Stimulated activated naive CD8-positive, alpha-beta T cell treated with anti-CD3 and anti-CD28 coated beads, Interleukin-15, amount 100 ng/mL, for 72 hours (primary cell): Measurements from ENCODE around the gene SF3B4.
"Not testable (repeated sequence)": the region's sequence is repeated elsewhere in the genome, so short reads cannot be mapped to it uniquely, and the experiment has no call there.

Experiments used
- ATAC-seq: fragments of 150-1000 bp; cut with Tn5 transposase; 2 replicates; pipeline ENCODE4 v1.10.0; 2021; ENCODE audit warnings: mild to moderate bottlenecking, moderate library complexity
- DNase-seq, 2 donors: peaks; one replicate each; pipeline ENCODE4 v3.0.0; 2021 to 2022
- H3K27ac Mint-ChIP-seq, 2 donors: one replicate each; pipeline ENCODE4 v1.8.0; 2022; ENCODE audit warnings: mild to moderate bottlenecking in 2 of 2, mixed read lengths in 2 of 2, moderate library complexity in 2 of 2
- H3K27me3 Mint-ChIP-seq: one replicate; pipeline ENCODE4 v1.8.0; 2022; ENCODE audit warnings: mixed read lengths
- H3K4me1 Mint-ChIP-seq: one replicate; pipeline ENCODE4 v1.8.0; 2022; ENCODE audit warnings: mild to moderate bottlenecking, mixed read lengths
- H3K4me3 Mint-ChIP-seq, 2 donors: one replicate each; pipeline ENCODE4 v1.8.0; 2022; ENCODE audit warnings: mild to moderate bottlenecking in 2 of 2, mixed read lengths in 2 of 2, moderate library complexity in 1 of 2
- H3K9me3 Mint-ChIP-seq, 2 donors: one replicate each; pipeline ENCODE4 v1.8.0; 2022; ENCODE audit warnings: mixed read lengths in 2 of 2

SF3B4 gene

DNA sequence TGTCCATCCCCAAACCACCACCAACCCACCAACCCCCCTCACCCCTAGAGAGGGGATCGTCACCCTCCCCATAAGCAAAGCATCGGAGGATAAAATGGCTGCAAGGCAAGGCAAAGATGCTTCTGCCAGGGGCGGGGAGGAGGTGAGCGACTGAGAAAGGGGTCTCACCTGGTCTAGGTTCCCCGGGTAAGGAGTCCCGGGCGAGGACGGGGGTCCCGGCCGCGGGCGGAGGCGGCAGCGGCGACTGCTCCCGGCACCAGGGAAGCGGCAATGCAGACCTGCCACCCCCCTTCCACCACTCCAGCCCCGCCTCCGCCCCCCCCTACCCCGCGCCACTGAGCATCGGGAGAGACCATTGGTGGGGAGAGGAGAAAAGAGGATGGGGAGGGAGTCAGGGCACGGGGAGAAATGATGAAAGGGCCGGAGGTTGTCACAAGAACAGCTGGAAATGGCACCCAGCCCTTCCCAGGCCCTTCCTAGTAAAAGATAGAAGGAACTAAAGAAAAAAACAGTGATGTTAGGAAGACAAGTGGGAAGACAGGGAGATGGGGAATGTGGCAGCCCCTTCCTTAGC lies 9.9 kb downstream of the SF3B4 start, which contains the start of gene SV2A:
Gene SV2A (minus strand): TSS at position 274 of the 574 bp plus-strand sequence. CDS start 4,004 bp downstream, outside the sequence.
- Mint-ChIP-seq H3K9me3 (no peaks in the 10 kb centered on the region), H3K4me1 (peaks cover 47% of the 10 kb centered on the region), H3K4me3 (peak within 1 kb of the TSS; percentile 86 to 90), H3K27me3 (no peaks in the 10 kb centered on the region), H3K27ac (peak within 1 kb of the TSS; percentile 86 to 91)
- DNase-seq (peak; percentile 31 to 35), ATAC-seq (peak; percentile 89)

DNA sequence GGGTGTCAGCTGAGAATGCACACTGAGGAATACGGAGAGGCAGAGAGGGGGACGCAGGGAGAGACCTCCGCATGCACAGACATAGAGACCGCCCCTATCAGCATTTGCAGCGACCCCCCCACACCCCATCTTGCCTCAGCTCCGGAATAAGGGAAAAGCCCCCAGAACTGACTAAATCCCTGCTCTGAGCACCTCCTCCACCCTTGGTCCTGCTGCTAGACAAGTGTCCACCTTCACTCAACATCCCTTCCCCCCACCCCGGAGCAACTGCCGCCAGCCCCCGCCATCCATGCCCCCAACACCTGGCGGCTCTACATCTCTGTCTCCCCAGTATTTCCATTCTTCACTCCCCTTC lies 10.7 kb downstream of the SF3B4 start:
- Mint-ChIP-seq H3K27ac (peak overlapping the region; percentile 75 to 91), H3K4me1 (peaks cover 47% of the 10 kb centered on the region), H3K27me3 (no peaks in the 10 kb centered on the region), H3K4me3 (peak overlapping the region; percentile 86 to 90), H3K9me3 (no peaks in the 10 kb centered on the region)
- ATAC-seq (peak; percentile 12), DNase-seq (no peak)

DNA sequence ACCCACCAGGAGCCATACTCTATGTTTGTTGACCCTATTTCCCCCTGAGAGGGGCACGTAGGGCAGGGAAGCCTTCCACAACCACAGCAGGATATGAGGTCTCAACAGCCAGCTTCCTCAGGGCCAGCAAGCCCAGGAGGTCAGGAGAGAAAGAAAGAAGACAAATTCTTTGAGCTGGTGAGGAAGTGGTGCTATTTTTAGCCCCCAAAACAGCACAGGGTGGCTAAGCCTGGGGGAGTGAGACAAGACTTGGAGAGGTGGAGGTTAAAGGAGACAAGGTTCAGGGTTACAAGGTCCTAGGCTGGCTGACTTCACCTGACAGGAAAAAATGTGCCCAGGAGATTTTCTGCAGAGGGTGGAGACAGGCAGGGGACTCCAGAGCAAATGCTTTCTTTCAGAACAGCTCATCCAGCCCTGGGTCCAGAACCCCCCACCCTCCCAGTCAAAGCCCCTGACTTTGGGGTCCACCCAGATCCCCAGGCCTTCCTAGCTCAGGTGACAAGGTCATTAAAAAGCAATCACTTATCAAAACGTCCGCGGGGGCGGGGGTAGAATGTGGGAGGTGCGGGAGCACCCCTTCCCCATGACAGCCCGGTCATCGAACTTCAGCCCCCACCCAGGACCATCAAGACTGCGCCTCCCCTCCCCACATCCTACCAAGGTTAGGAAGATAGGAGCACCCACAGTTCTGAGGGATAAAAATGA lies 11.3 kb downstream of the SF3B4 start:
- Mint-ChIP-seq H3K27ac (peak overlapping the region; percentile 0 to 75), H3K27me3 (no peaks in the 10 kb centered on the region), H3K4me3 (peak overlapping the region; percentile 86 to 90), H3K4me1 (peaks cover 48% of the 10 kb centered on the region), H3K9me3 (no peaks in the 10 kb centered on the region)
- DNase-seq (no peak), ATAC-seq (no peak)

DNA sequence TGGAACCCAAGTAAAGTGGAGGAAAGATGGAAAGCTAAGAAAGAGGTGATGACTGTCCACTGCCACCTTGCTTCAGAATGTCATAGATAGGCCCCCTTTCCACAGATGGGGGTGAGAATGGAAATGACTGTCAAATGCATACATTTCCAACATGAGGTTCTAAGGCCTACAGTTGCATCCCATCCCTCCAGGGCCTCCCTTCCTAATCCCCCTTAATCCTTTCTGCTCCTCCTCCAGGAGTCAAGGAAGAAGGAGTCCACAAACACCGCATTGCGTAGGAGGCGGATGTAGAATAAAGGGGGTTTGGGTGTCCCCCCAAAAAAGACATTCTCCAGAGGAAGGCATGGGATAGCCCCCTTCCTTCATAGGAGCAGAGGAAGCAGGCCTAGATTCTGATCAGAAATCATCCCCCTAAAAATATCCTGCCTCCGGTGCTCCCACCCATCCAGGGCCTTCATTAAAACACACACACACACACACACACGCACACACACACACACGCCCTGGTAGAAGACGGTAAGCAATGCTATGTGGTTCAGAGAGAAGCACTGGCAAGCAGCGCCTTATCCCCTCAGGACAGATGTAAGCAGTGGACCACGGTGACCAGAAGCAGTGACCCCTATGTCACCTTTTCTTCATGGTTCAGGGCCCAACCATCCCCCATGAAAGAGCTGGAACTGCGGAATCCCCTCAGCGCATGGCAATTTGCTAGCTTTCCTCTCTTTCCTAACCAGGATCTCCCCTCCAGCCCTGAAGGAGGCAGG lies 12.0 kb downstream of the SF3B4 start:
- Mint-ChIP-seq H3K4me1 (peaks cover 50% of the 10 kb centered on the region), H3K9me3 (no peaks in the 10 kb centered on the region), H3K4me3 (peak overlapping the region; percentile 86 to 90), H3K27ac (peak overlapping the region in 1 of 2 donors; percentile 0), H3K27me3 (no peaks in the 10 kb centered on the region)
- ATAC-seq (no peak), DNase-seq (no peak)

DNA sequence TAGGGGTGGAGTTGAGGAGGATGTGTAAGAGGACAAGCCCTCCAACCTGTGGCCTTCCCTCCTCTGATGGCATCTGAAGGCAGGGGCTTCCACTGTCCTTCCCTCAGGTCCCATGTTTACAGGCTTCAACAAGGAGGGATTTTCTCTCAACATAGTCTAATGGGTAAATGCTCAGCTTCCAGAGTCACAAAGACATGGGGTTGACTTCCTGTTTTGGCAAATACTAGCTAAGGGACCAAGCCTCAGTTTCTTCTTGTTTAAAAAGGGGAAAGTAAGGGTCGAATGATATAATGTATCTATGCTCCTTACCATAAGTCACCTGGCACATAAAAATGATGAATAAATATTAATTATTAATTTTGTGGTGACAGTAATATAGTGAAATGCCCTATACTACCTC lies 13.1 kb downstream of the SF3B4 start:
- DNase-seq (no peak), ATAC-seq (no peak)
- no peaks in the 10 kb centered on the region for H3K27me3 Mint-ChIP-seq
- peaks cover 50% of the 10 kb centered on the region for H3K4me1 Mint-ChIP-seq
- H3K27ac Mint-ChIP-seq: no peak overlapping the region
- H3K9me3 Mint-ChIP-seq: no peaks in the 10 kb centered on the region
- no peak overlapping the region for H3K4me3 Mint-ChIP-seq

DNA sequence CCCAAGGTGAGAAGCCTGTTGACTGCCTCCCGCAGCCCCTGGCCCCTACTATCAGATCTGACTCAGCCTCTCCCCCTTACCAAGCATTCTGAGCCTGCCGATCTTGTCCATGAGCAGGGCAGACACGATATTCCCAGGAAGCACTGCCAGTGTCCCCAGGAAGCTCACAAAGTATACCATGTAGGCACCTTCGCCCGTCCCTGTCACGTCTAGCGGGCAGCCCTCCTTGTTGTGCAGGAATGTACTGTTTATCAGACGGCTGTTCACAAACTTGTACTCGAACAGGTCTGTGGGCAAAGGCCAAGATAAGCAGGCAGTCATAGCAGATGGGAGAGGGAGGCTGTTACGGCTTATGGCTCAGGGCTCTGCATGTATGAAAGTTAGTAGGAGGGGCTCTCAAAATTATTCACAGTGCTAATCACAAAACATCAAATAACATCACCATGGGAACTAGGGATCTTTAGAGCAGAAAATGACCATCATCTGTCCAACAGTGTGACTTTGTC lies 21.0 kb downstream of the SF3B4 start:
- no peak for ATAC-seq
- Mint-ChIP-seq H3K27me3 (no peaks in the 10 kb centered on the region), H3K4me1 (peaks cover 9% of the 10 kb centered on the region), H3K27ac (peak overlapping the region; percentile 14 to 17), H3K4me3 (no peak overlapping the region), H3K9me3 (no peaks in the 10 kb centered on the region)
- DNase-seq: no peak

DNA sequence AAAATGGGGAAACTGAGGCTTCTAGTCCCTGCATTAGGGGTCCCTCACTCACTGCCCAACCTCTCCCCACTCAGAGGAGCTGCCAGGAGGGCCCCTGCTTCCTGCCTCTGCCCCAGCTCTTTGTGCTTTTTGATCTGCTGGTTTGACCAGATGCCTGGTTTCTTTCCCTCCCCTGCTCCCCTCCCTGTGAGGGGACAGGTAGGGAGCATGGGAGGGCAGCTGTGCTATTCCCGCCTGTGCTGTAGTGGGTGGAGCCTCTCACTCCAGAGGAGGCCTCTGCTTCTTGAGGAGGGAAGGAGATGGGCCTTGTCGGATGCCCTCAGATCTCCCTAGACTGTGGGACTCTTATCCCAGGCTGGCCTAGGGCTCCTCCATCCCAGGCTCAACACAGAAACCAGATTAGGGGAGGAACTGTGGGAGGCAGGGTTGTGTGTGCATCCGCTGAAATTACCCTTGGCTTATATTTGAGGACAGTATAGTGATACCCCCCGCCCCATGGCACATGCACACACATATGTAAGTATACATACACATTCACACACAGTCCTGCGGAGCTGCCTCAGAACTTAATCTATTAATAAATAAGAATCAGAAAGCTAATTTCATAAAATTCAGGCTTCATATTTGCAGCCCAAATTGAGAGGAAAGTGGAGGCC lies 23.6 kb downstream of the SF3B4 start:
- H3K4me3 Mint-ChIP-seq: no peak overlapping the region
- peaks cover 27% of the 10 kb centered on the region for H3K4me1 Mint-ChIP-seq
- ATAC-seq: no peak
- peak overlapping the region in 1 of 2 donors; percentile 92 for H3K27ac Mint-ChIP-seq
- no peak for DNase-seq
- no peaks in the 10 kb centered on the region for H3K27me3 Mint-ChIP-seq
- peaks cover 5 to 7% of the 10 kb centered on the region in 2 donors for H3K9me3 Mint-ChIP-seq

DNA sequence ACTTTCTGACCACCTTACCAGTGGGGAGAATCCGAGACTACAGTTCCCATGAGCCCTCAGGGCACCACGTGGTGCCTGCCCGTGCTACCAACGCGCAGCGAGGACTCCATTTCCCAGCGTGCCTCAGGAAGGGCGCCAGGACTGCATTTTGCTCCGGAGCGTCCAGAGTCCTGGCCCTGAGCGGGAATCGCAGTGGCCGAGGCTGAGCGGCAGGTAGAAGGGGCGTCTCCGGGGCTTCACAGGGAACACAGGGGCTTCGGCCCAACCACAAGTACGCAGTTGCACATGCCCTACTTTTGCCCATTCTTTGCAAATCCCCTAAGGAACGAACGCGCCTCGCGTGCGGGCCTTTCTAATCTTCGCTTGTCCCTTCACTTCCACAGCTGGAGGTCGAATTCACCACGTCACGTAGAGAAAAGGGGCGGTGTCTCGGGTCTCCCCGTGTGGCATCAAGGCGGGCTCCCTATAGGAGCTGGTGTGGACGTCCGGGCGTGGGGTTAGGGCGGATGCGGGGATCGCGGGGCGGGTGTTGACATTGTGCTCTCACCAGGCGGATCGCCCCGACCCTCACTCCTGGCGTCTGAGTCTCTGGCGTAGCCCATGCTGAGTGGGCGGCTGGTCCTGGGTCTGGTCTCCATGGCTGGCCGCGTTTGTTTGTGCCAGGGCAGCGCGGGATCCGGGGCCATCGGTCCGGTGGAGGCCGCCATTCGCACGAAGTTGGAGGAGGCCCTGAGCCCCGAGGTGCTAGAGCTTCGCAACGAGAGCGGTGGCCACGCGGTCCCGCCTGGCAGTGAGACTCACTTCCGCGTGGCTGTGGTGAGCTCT lies 27.9 kb downstream of the SF3B4 start, which contains the start of gene BOLA1:
Gene BOLA1 (plus strand): TSS at position 109 of the 825 bp plus-strand sequence. CDS start 492 bp downstream, at position 601.
- ATAC-seq: peak; percentile 98
- Mint-ChIP-seq H3K4me1 (peaks cover 30% of the 10 kb centered on the region), H3K27me3 (no peaks in the 10 kb centered on the region), H3K4me3 (peak within 1 kb of the TSS; percentile 81 to 91), H3K9me3 (peaks cover 5 to 8% of the 10 kb centered on the region in 2 donors), H3K27ac (peak within 1 kb of the TSS; percentile 93)
- peak; percentile 76 to 86 for DNase-seq

DNA sequence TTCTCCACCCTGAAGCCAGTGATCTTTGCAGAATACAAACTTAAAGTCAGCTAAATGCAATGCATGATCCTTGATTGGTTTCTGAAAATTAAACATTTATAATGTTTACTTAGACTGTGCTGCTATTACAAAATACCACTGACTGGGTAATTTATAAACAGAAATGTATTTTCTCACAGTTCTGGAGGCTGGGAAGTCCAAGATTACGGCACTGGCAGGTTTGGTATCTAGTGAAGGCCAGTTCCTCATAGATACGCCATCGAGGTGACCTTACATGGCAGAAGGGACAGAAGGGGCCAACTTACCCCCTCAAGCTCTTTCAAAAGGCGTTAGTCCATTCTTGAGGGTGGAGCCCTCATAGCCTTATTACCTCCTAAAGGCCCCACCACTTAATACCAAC lies 31.0 kb downstream of the SF3B4 start:
- Mint-ChIP-seq H3K27me3 (no peaks in the 10 kb centered on the region), H3K4me1 (peaks cover 25% of the 10 kb centered on the region), H3K27ac (no peak overlapping the region), H3K9me3 (peaks cover 5 to 8% of the 10 kb centered on the region in 2 donors), H3K4me3 (no peak overlapping the region)
- DNase-seq (no peak), ATAC-seq (no peak)

DNA sequence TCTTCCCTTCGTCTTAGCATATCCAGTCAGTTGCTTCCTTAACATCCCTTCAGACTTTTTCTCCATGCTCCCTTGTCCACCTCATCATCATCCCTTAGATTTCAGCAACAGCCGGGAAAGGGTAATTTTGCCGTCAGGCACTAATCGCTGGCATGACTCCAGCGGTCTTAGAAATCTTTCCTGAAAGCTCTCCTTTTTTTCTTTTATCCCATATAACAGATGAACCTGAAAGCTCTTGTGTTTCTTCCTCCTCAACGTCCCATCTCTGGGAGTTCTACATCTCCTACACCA lies 38.7 kb downstream of the SF3B4 start:
- H3K27ac Mint-ChIP-seq: no peak overlapping the region
- ATAC-seq (no peak), DNase-seq (no peak)
- H3K27me3 Mint-ChIP-seq: no peaks in the 10 kb centered on the region
- no peak overlapping the region for H3K4me3 Mint-ChIP-seq
- H3K9me3 Mint-ChIP-seq: no peaks in the 10 kb centered on the region
- H3K4me1 Mint-ChIP-seq: peaks cover 6% of the 10 kb centered on the region

DNA sequence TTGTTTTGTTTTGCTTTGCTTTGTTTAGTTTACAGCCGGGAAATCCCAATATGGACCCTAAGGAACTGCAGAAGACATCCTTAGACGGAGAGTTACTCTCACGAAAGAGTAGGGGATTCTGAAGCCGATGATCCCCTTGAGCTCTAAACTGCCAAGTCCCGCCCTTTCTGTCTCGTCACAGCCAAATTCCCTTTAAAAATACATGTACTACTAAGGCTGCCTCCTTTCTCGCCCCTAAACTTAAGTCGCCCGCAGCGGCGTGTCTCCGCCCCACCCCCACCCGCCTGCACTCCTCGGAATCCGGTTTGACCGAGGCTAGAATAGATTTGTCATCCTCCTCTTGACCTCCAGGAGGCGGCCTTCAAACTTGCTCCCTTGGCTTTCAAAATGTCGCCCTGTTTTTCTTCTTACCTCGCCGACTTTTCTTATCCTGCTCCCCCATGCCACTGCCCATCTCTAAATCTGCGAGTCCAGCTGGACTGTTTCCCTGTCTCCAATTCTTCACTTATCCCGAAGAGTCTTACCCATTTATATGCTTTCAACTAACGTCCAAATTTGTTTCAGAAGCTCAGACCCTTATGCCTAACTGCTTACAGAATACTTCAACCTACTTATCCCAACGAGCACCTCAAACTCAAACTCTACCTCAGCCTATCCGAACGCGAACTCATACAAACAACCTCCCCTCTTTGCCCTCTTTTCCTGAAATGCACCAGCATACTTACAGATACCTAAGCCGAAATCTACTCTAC lies 39.2 kb downstream of the SF3B4 start:
- no peaks in the 10 kb centered on the region for H3K9me3 Mint-ChIP-seq
- no peak overlapping the region for H3K27ac Mint-ChIP-seq
- H3K27me3 Mint-ChIP-seq: no peaks in the 10 kb centered on the region
- ATAC-seq: peak; percentile 49
- DNase-seq: peak; percentile 84 to 90
- H3K4me3 Mint-ChIP-seq: no peak overlapping the region
- H3K4me1 Mint-ChIP-seq: peaks cover 6% of the 10 kb centered on the region

DNA sequence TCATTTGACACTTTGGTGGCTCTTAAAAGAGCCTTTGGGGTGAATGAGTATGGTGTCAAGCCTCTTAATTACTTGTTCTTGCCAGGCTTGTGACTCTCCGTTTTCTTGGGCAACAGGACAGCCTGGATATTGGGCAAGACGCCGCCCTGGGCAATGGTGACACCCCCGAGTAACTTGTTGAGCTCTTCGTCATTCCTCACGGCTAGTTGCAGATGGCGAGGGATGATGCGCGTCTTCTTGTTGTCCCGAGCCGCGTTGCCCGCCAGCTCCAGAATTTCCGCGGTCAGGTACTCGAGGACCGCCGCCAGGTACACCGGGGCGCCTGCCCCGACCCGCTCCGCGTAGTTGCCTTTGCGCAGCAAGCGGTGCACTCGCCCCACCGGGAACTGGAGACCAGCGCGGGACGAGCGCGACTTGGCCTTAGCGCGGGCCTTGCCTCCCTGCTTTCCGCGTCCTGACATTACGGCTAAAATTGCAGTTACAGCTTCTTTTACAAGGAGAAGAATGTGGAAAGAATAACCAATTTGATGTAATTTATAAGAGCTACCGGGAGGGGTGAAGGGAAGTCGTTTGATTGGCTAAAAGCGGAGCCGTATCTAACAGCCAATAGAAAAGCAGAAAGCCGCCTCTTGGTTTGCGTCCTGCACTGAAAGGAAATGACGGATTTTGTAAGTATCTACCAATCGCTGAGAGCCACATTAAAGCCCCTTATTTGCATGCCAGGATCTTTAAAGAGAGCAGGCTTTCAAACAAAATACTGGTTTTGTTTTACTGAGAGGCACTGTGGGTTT lies 40.0 kb downstream of the SF3B4 start:
- ATAC-seq (peak; percentile 61), DNase-seq (peak; percentile 94 to 95)

DNA sequence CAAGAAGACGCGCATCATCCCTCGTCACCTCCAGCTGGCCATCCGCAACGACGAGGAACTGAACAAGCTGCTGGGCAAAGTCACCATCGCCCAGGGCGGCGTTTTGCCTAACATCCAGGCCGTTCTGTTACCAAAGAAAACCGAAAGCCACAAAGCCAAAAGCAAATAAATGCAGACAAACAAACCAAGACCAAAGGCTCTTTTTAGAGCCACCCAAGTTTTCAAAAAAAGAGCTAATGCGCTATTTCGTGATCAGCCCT lies 40.5 kb downstream of the SF3B4 start:
- not testable (repeated sequence) for DNase-seq, H3K9me3 Mint-ChIP-seq, ATAC-seq, H3K4me3 Mint-ChIP-seq, H3K27ac Mint-ChIP-seq, H3K27me3 Mint-ChIP-seq
- H3K4me1 Mint-ChIP-seq: peaks cover 10% of the 10 kb centered on the region

More for the DNA sequence above, 40.0 kb downstream of the SF3B4 start:
- H3K4me3 Mint-ChIP-seq: no peak overlapping the region
- no peaks in the 10 kb centered on the region for H3K9me3 Mint-ChIP-seq
- peaks cover 6% of the 10 kb centered on the region for H3K4me1 Mint-ChIP-seq
- no peak overlapping the region for H3K27ac Mint-ChIP-seq
- H3K27me3 Mint-ChIP-seq: no peaks in the 10 kb centered on the region
